DMS153 treated with DMSO at 0.1 percent for 48 hours (cell line): ENCODE data around the gene SHQ1.
A peak's percentile ranks its signal among the peaks of the same experiment; 100 is the strongest.

ENCODE experiments used
- DNase-seq: peaks from one replicate; lab custom pipeline; 2025; ENCODE audit not compliant: unreplicated experiment; lab: John Stamatoyannopoulos, UW

Gene SHQ1

GRCh38 chr3:72848703-72849081, 447 bp upstream of the SHQ1 start:
- no peak for DNase-seq

GRCh38 chr3:72847282-72847681, 963 bp downstream of the SHQ1 start:
- DNase-seq: no peak

- DNase-seq: no peak
Measured at GRCh38 chr3:72846166-72846565, 2.1 kb downstream of the SHQ1 start.

GRCh38 chr3:72844436-72844993, 3.7 kb downstream of the SHQ1 start:
- no peak for DNase-seq

- DNase-seq: no peak
Measured at GRCh38 chr3:72839057-72839456, 9.2 kb downstream of the SHQ1 start.

GRCh38 chr3:72836923-72837322, 11.3 kb downstream of the SHQ1 start:
- DNase-seq: no peak

GRCh38 chr3:72836416-72836815, 11.8 kb downstream of the SHQ1 start:
- DNase-seq: no peak

- no peak for DNase-seq
Measured at GRCh38 chr3:72830452-72831223, 17.6 kb downstream of the SHQ1 start.

GRCh38 chr3:72829701-72830100, 18.5 kb downstream of the SHQ1 start:
- no peak for DNase-seq

GRCh38 chr3:72821161-72821781, 27.0 kb downstream of the SHQ1 start:
- peak; percentile 20 for DNase-seq

GRCh38 chr3:72820415-72820814, 27.8 kb downstream of the SHQ1 start:
- peak; percentile 6 for DNase-seq

- no peak for DNase-seq
Measured at GRCh38 chr3:72818905-72819304, 29.3 kb downstream of the SHQ1 start.

GRCh38 chr3:72818092-72818773, 30.0 kb downstream of the SHQ1 start:
- no peak for DNase-seq

GRCh38 chr3:72816862-72817355, 31.3 kb downstream of the SHQ1 start:
- DNase-seq: no peak

- no peak for DNase-seq
Measured at GRCh38 chr3:72814308-72814707, 33.9 kb downstream of the SHQ1 start.

- DNase-seq: no peak
Measured at GRCh38 chr3:72812201-72812600, 36.0 kb downstream of the SHQ1 start.

GRCh38 chr3:72811571-72811970, 36.7 kb downstream of the SHQ1 start:
- no peak for DNase-seq

- DNase-seq: no peak
Measured at GRCh38 chr3:72810659-72811434, 37.4 kb downstream of the SHQ1 start.

GRCh38 chr3:72810063-72810462, 38.2 kb downstream of the SHQ1 start:
- no peak for DNase-seq

GRCh38 chr3:72804361-72804760, 43.9 kb downstream of the SHQ1 start:
- no peak for DNase-seq

- no peak for DNase-seq
Measured at GRCh38 chr3:72803573-72803972, 44.7 kb downstream of the SHQ1 start.
